ENCODE measurements around the gene COL4A2. TPM values are rescaled to one million over a fixed set of nuclear protein-coding genes. Genes with fewer than 3 reads are reported as not detected.
A peak's percentile ranks its signal among the peaks of the same experiment; 100 is the strongest.

The COL4A2 gene
- polyA plus RNA-seq, 2 of the 4 experiments (the other 2 are of a cell fraction): 46.9 to 119 TPM

- Histone ChIP-seq H3K4me1 (peaks cover 9% of the 10 kb centered on the region; the same call in 1 of the 3 replicates), H3K9me3 (no peaks in the 10 kb centered on the region), H3K4me2 (peak overlapping the region; percentile 9; the same call in 1 of the 3 replicates), H3K27ac (peak overlapping the region in 1 of 2 experiments; percentile 50; a peak in 2 of 6 replicates), H3K4me3 (no peak overlapping the region)
- WGBS (ENCODE audit: missing lambda C conversion rate): 84% methylated on average over 14 of the region's 16 CpGs
- TF ChIP-seq ESRRA (IDR thresholded peaks at IDR 0.05; ENCODE audit: borderline replicate concordance, low read length) (no peak), NFE2L2 (conservative IDR thresholded peaks at IDR 0.05; ENCODE audit: low read length) (no peak), ELK1 (IDR thresholded peaks at IDR 0.05; ENCODE audit: low read depth, low read length) (no peak), CTCF (IDR thresholded peaks at IDR 0.05) (no peak), SMC3 (IDR thresholded peaks at IDR 0.05) (no peak), ZSCAN20 (CRISPR knock-in tag; IDR thresholded peaks at IDR 0.05) (no peak)
- ChIA-PET POLR2A (no interaction called here), CTCF (no interaction called here)
- no peak for FAIRE-seq
- ATAC-seq: peak in 1 of 2 experiments; percentile 35; a peak in 2 of 6 replicates
- DNase-seq (ENCODE audit: low read depth in 1 of 2, low spot score in 1 of 2): peak in 1 of 2 experiments; percentile 9
These were observed 248.6 kb downstream of the COL4A2 start for GRCh38 chr13:110555601-110556223.

GRCh38 chr13:110556224-110556606 lies 249.1 kb downstream of the COL4A2 start:
- DNase-seq (ENCODE audit: low read depth in 1 of 2, low spot score in 1 of 2): no peak
- no peak overlapping the region for H3K4me3 ChIP-seq
- peaks cover 9% of the 10 kb centered on the region; the same call in 1 of the 3 replicates for H3K4me1 ChIP-seq
- CTCF ChIA-PET: no interaction called here
- no peaks in the 10 kb centered on the region for H3K9me3 ChIP-seq
- H3K4me2 ChIP-seq: peak overlapping the region; percentile 9; the same call in 1 of the 3 replicates
- no peak for ATAC-seq
- no peak for FAIRE-seq
- peak overlapping the region in 1 of 2 experiments; percentile 31; a peak in 2 of 6 replicates for H3K27ac ChIP-seq
- POLR2A ChIA-PET: no interaction called here
- TF ChIP-seq HES2 (IDR thresholded peaks at IDR 0.05): no peak
- no peak for TF ChIP-seq JUNB (IDR thresholded peaks at IDR 0.05)
- no peak for TF ChIP-seq EHMT2 (IDR thresholded peaks at IDR 0.05; ENCODE audit: low read depth)
- no peak for TF ChIP-seq HOXB5 (CRISPR knock-in tag; IDR thresholded peaks at IDR 0.05)
- TF ChIP-seq POLR2AphosphoS2 (conservative IDR thresholded peaks at IDR 0.05; ENCODE audit: low read length): no peak
- TF ChIP-seq NFE2L2 (conservative IDR thresholded peaks at IDR 0.05; ENCODE audit: low read length): no peak
- WGBS (ENCODE audit: missing lambda C conversion rate): 83% methylated on average over 1 of the region's 1 CpG

GRCh38 chr13:110557082-110557481 lies 250.0 kb downstream of the COL4A2 start:
- Histone ChIP-seq H3K9me3 (no peaks in the 10 kb centered on the region), H3K4me1 (peaks cover 9% of the 10 kb centered on the region; the same call in 1 of the 3 replicates), H3K27ac (no peak overlapping the region), H3K4me2 (no peak overlapping the region), H3K4me3 (no peak overlapping the region)
- TF ChIP-seq CHD4 (IDR thresholded peaks at IDR 0.05; ENCODE audit: borderline replicate concordance) (no peak), JUNB (IDR thresholded peaks at IDR 0.05) (no peak), KDM5A (IDR thresholded peaks at IDR 0.05) (no peak), USF2 (IDR thresholded peaks at IDR 0.05) (no peak), PHF8 (IDR thresholded peaks at IDR 0.05; ENCODE audit: borderline replicate concordance, low read depth) (no peak), CBX8 (IDR thresholded peaks at IDR 0.05) (no peak), EP300 (IDR thresholded peaks at IDR 0.05) (no peak), CBX2 (IDR thresholded peaks at IDR 0.05; ENCODE audit: borderline replicate concordance, low read depth) (no peak), TP53 (CRISPR knock-in tag; IDR thresholded peaks at IDR 0.05) (no peak), RFX5 (IDR thresholded peaks at IDR 0.05) (no peak), RCOR1 (IDR thresholded peaks at IDR 0.05; ENCODE audit: low read depth, low read length) (no peak), JUN (IDR thresholded peaks at IDR 0.05) (no peak), E2F6 (IDR thresholded peaks at IDR 0.05; ENCODE audit: borderline replicate concordance, low read depth) (no peak), HMGXB4 (CRISPR knock-in tag; IDR thresholded peaks at IDR 0.05; ENCODE audit: borderline replicate concordance) (no peak), GATA3 (IDR thresholded peaks at IDR 0.05; ENCODE audit: borderline replicate concordance) (no peak), ZNF302 (CRISPR knock-in tag; IDR thresholded peaks at IDR 0.05) (no peak), MAZ (IDR thresholded peaks at IDR 0.05; ENCODE audit: borderline replicate concordance, low read depth, low read length) (no peak), RARB (CRISPR knock-in tag; IDR thresholded peaks at IDR 0.05) (no peak)
- no peak for FAIRE-seq
- DNase-seq (ENCODE audit: low read depth in 1 of 2, low spot score in 1 of 2): no peak
- 79% methylated on average over 5 of the region's 5 CpGs for WGBS (ENCODE audit: missing lambda C conversion rate)
- CTCF ChIA-PET: interaction anchor here (0.6 to 1.5 kb wide), 2 partner anchors 15 to 45 kb away, joined by 3 read pairs; no protein-coding TSS in a partner anchor
- ATAC-seq: no peak
- POLR2A ChIA-PET: no interaction called here
